HCT116 (cell line): ENCODE results near the gene CMIP. TPM values are rescaled to one million over a fixed set of nuclear protein-coding genes. Genes with fewer than 3 reads are reported as not detected.

Experiments used
- ATAC-seq: fragments of 200-7000 bp; cut with Tn5 transposase; 2 replicates; pipeline ENCODE4 v1.9.1; 2020; ENCODE audit warnings: mild to moderate bottlenecking, moderate library complexity
- BruUV-seq: library from RNA; stranded (reverse); fragments of 400-500 nt; replicated peaks from 2 replicates; lab custom pipeline; 2021; lab: Mats Ljungman, UMichigan
- CTCF ChIA-PET: fragments of 300-600 bp; sonication (Branson Sonifier 250); formaldehyde crosslinking; loops from one replicate; lab custom pipeline; 2021; ENCODE audit warnings: antibody characterized with exemption; lab: Charles Lee
- POLR2A ChIA-PET: fragments of 300-600, 350-600 bp; sonication (Branson Sonifier 250); formaldehyde crosslinking; loops from one replicate; lab custom pipeline; 2021; ENCODE audit warnings: antibody characterized with exemption; lab: Charles Lee
- RAD21 ChIA-PET, 2 experiments: fragments of 300-600 bp; sonication (Branson Sonifier 250); formaldehyde crosslinking; loops; one replicate each; lab custom pipeline; 2023; ENCODE audit warnings: low total read pairs in 2 of 2; ENCODE audit not compliant: uncharacterized antibody in 2 of 2, unreplicated experiment in 2 of 2, low non-redundant PET in 1 of 2; lab: Charles Lee
- DNase-seq: peaks from one replicate; pipeline ENCODE4 v3.0.0-alpha.2; 2010; ENCODE audit warnings: low read depth, low spot score
- H2AFZ ChIP-seq: fragments of 200-600 bp; shearing (Covaris generic), sonication (generic); 2 replicates; pipeline ENCODE4 v1.6.1; 2017; ENCODE audit warnings: low read depth, mixed run types, mixed read lengths, antibody characterized with exemption, low read length; ENCODE audit not compliant: poor library complexity, severe bottlenecking
- H3K27ac ChIP-seq: 2 replicates; pipeline ENCODE4 v1.5.1; 2012; ENCODE audit warnings: low read depth, low read length
- H3K27me3 ChIP-seq: fragments of 200-600 bp; sonication (generic); 2 replicates; pipeline ENCODE4 v1.6.1; 2016; ENCODE audit warnings: mixed run types, low read length, mixed read lengths; ENCODE audit not compliant: insufficient read depth
- H3K36me3 ChIP-seq, 2 experiments: fragments of 200-500 bp in 1 of 2; fragments of 200-600 bp in 1 of 2; sonication (Bioruptor generic) in 1 of 2; sonication (generic) in 1 of 2; 2 replicates each; pipeline versions ENCODE4 v1.5.1 to v1.6.1; 2014 to 2016; ENCODE audit warnings: low read length in 2 of 2, inconsistent platforms in 1 of 2, mixed read lengths in 1 of 2, mixed run types in 1 of 2; ENCODE audit not compliant: insufficient read depth in 2 of 2, control insufficient read depth in 1 of 2
- H3K4me1 ChIP-seq, 2 experiments: fragments of 200-600 bp in 1 of 2; sonication (generic) in 1 of 2; 2 replicates each; pipeline versions ENCODE4 v1.5.1 to v1.6.1; 2012 to 2017; ENCODE audit warnings: low read length in 2 of 2, inconsistent platforms in 1 of 2, mild to moderate bottlenecking in 1 of 2, mixed read lengths in 1 of 2, mixed run types in 1 of 2, moderate library complexity in 1 of 2; ENCODE audit not compliant: insufficient read depth in 2 of 2, control insufficient read depth in 1 of 2
- H3K4me2 ChIP-seq: fragments of 200-600 bp; sonication (generic); 2 replicates; pipeline ENCODE4 v1.6.1; 2017; ENCODE audit warnings: mixed run types, low read length, mixed read lengths
- H3K4me3 ChIP-seq, 2 experiments: fragments of 200-600 bp in 1 of 2; sonication (generic) in 1 of 2; replicated peaks in 1 of 2; 2 replicates each; pipeline ENCODE4 v1.5.1; 2011 to 2016; ENCODE audit warnings: low read length in 2 of 2, control low read depth in 1 of 2, low read depth in 1 of 2, mild to moderate bottlenecking in 1 of 2, mixed read lengths in 1 of 2, mixed run types in 1 of 2
- H3K79me2 ChIP-seq: fragments of 200-600 bp; sonication (generic); 2 replicates; pipeline ENCODE4 v1.6.1; 2017; ENCODE audit warnings: mild to moderate bottlenecking, mixed run types, low read length, moderate library complexity, mixed read lengths; ENCODE audit not compliant: insufficient read depth
- H3K9ac ChIP-seq: fragments of 200-600 bp; sonication (generic); 2 replicates; pipeline ENCODE4 v1.6.1; 2016; ENCODE audit warnings: low read length, mixed read lengths
- H3K9me2 ChIP-seq: fragments of 200-600 bp; sonication (generic), shearing (Covaris generic); 2 replicates; pipeline ENCODE4 v1.6.1; 2017; ENCODE audit warnings: mixed run types, mild to moderate bottlenecking, moderate library complexity; ENCODE audit not compliant: insufficient read depth
- H3K9me3 ChIP-seq, 2 experiments: fragments of 200-500 bp in 1 of 2; fragments of 200-600 bp in 1 of 2; sonication (Bioruptor generic) in 1 of 2; sonication (generic) in 1 of 2; 2 replicates each; pipeline ENCODE4 v1.6.1; 2014 to 2017; ENCODE audit warnings: low read length in 2 of 2, mixed read lengths in 2 of 2, inconsistent platforms in 1 of 2, low read depth in 1 of 2, mild to moderate bottlenecking in 1 of 2, mixed run types in 1 of 2, moderate library complexity in 1 of 2; ENCODE audit not compliant: control insufficient read depth in 1 of 2, insufficient read depth in 1 of 2
- H4K20me1 ChIP-seq: fragments of 200-600 bp; sonication (generic), shearing (Covaris generic); 2 replicates; pipeline ENCODE4 v1.6.1; 2017; ENCODE audit warnings: mixed run types, mild to moderate bottlenecking, moderate library complexity; ENCODE audit not compliant: insufficient read depth
- CEBPB ChIP-seq: IDR thresholded peaks from 2 replicates; pipeline ENCODE4 v1.6.1; 2012; ENCODE audit warnings: low read depth
- EGR1 ChIP-seq: IDR thresholded peaks from 2 replicates; pipeline ENCODE4 v1.6.1; 2012; ENCODE audit warnings: low read depth
- ELF1 ChIP-seq: IDR thresholded peaks from 2 replicates; pipeline ENCODE4 v1.6.1; 2012; ENCODE audit warnings: low read depth, borderline replicate concordance
- POLR2AphosphoS5 ChIP-seq: IDR thresholded peaks from 2 replicates; pipeline ENCODE4 v1.6.1; 2011; ENCODE audit warnings: mild to moderate bottlenecking, low read depth, low read length, moderate library complexity
- TCF7L2 ChIP-seq: IDR thresholded peaks from 2 replicates; pipeline ENCODE4 v1.7.0; 2011; ENCODE audit warnings: borderline replicate concordance, inconsistent platforms; ENCODE audit not compliant: insufficient read depth, insufficient read length; ENCODE audit errors: extremely low read depth
- YY1 ChIP-seq: IDR thresholded peaks from 2 replicates; pipeline ENCODE4 v1.6.1; 2011; ENCODE audit warnings: low read length, low read depth, moderate library complexity, mild to moderate bottlenecking; ENCODE audit not compliant: insufficient replicate concordance; ENCODE audit errors: extremely low read depth
- ZFX ChIP-seq: fragments of 450-650 bp; IDR thresholded peaks from 2 replicates; pipeline ENCODE4 v1.6.1; 2017
- ZNF274 ChIP-seq: fragments of 200-500 bp; sonication (Bioruptor generic); IDR thresholded peaks from 2 replicates; pipeline ENCODE4 v1.6.1; 2014; ENCODE audit warnings: mild to moderate bottlenecking, low read depth, low read length, inconsistent platforms
- intact Hi-C: fragments of 100-400 bp; cut with micrococcal nuclease; formaldehyde crosslinking; loops from 2 replicates; pipeline ENCODE4 v1.10.0; 2022
- total RNA-seq: library from RNA; stranded (reverse); gene quantifications from one replicate; pipeline ENCODE4 v1.2.1, GENCODE V29; 2021; ENCODE audit not compliant: unreplicated experiment
- TF ChIP-seq, protein P1 (sequence below), 3 experiments: fragments of 200-600 bp in 1 of 3; sonication (generic) in 1 of 3; IDR thresholded peaks in 2 of 3; conservative IDR thresholded peaks in 1 of 3; 2 replicates each; pipeline ENCODE4 v1.5.1; 2012 to 2017; ENCODE audit warnings: low read depth in 2 of 3, low read length in 2 of 3, antibody characterized with exemption in 1 of 3, borderline replicate concordance in 1 of 3, control low read depth in 1 of 3, mild to moderate bottlenecking in 1 of 3, mixed read lengths in 1 of 3, mixed run types in 1 of 3, moderate library complexity in 1 of 3; ENCODE audit not compliant: insufficient read depth in 1 of 3
- TF ChIP-seq, protein P2 (sequence below): IDR thresholded peaks from 2 replicates; pipeline ENCODE4 v1.6.1; 2012

CMIP gene
- total RNA-seq, 1 experiment from 2014 or later = 64.6 TPM

DNA sequence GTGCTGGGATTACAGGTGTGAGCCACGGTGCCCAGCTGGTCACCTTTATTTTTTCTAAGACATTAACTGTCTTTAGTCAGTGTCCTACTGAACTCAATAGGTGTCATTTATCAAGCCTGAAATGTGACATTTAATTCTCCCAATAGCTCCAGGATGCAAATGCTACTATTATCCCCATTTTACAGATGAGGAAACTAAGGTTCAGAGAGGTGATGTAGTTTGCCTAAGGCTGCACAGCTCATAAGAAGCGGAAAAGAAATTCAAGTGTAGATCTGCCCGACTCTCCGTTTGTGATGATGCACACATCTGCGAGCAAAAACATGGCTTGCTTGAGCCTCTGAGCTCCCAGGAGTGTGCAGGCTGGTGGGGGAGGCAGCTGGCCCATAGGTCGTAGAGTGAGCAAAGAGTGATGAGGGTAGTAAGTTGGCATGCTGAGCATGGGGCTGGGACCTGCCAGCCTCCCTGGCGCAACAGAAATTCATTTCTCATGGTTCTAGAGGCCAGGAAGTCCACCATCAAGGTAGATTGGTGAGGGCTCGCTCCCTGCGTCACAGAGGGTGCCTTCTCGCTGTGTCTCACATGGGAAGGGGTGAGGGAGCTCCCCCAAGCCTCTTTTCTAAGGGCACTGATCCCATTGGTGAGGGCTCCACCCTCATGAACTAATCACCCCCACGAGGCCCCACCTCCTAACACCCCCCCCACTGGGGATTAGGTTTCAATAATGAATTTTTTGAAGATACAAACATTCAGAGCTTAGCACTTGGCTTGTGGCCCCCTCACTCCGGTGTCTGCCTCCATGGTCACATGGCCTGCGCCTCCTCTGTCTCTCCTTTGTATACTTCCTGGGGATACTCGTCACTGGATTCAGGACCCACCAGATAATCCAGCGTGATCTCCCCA is 193.0 kb downstream of the CMIP start:
- Histone ChIP-seq H3K79me2 (peaks cover 64% of the 10 kb centered on the region; the same call in 1 of the 2 replicates), H3K36me3 (peaks cover 0 to 11% of the 10 kb centered on the region in 2 experiments; a peak in 1 of 4 replicates), H4K20me1 (peaks cover 5% of the 10 kb centered on the region; the same call in 1 of the 2 replicates), H3K27ac (no peak overlapping the region), H3K4me1 (peaks cover 13 to 47% of the 10 kb centered on the region in 2 experiments), H3K27me3 (no peaks in the 10 kb centered on the region), H3K9me2 (no peaks in the 10 kb centered on the region), H2AFZ (no peak overlapping the region), H3K9me3 (no peaks in the 10 kb centered on the region), H3K9ac (no peak overlapping the region), H3K4me3 (no peak overlapping the region), H3K4me2 (no peak overlapping the region)
- no peak for ATAC-seq
- TF ChIP-seq ELF1 (no peak), POLR2AphosphoS5 (no peak), YY1 (no peak)
- BruUV-seq = no TSS peak
- POLR2A ChIA-PET = interaction anchor here (1.6 kb wide), 1 partner anchor 11 kb away, joined by 5 read pairs; no protein-coding TSS in a partner anchor
- CTCF ChIA-PET = no interaction called here
- intact Hi-C loops = no loop called here
- no peak for DNase-seq
- RAD21 ChIA-PET = no interaction called here

DNA sequence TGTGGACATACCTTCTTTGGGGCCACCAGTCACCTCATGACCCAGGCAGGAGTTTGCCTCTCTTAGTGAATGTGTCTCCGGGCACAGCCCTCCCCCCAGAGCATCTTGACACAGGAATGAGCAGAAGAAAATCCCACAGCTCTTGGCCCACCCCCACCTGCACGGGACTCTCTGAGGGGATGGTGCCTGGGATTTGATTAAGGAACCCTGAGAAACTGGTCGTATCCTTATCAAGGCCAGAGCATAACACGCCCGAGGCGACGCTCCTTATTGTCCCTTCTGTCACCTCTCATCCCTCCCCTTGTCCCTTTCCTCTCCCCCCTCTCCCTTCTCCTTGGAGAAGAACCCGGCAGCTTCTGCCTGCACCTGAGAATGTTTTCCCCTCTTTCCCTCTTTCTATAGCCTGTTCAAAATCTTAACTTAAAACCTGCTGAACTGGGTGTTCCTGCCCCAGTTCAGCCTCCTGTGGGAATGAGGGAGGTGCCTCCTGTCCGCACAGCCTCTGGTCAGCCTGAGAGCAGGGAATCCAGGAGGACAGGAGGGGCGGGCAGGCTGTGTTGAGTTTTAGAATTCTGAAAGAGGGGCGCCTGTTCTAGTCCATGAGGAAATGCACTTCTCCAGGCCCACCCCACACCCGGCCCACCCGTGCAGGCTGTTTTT is 193.8 kb downstream of the CMIP start:
- Histone ChIP-seq H3K4me2 (no peak overlapping the region), H3K36me3 (peaks cover 0 to 11% of the 10 kb centered on the region in 2 experiments; a peak in 1 of 4 replicates), H3K79me2 (peaks cover 66% of the 10 kb centered on the region; the same call in 1 of the 2 replicates), H3K9me2 (no peaks in the 10 kb centered on the region), H2AFZ (no peak overlapping the region), H3K4me1 (peaks cover 4 to 38% of the 10 kb centered on the region in 2 experiments), H3K9me3 (no peaks in the 10 kb centered on the region), H3K9ac (no peak overlapping the region), H3K27ac (no peak overlapping the region), H3K27me3 (no peaks in the 10 kb centered on the region), H4K20me1 (peaks cover 5% of the 10 kb centered on the region; the same call in 1 of the 2 replicates), H3K4me3 (no peak overlapping the region)
- ChIA-PET CTCF (no interaction called here), RAD21 (no interaction called here), POLR2A (interaction anchor here (1.6 kb wide), 1 partner anchor 10 kb away, joined by 5 read pairs; no protein-coding TSS in a partner anchor)
- intact Hi-C loops = no loop called here
- DNase-seq = no peak
- no TSS peak for BruUV-seq
- ATAC-seq = no peak
- TF ChIP-seq CEBPB (no peak), ZNF274 (no peak), POLR2AphosphoS5 (no peak), ZFX (no peak), TCF7L2 (no peak), EGR1 (no peak), YY1 (no peak)
- TF ChIP-seq, protein P1, sequence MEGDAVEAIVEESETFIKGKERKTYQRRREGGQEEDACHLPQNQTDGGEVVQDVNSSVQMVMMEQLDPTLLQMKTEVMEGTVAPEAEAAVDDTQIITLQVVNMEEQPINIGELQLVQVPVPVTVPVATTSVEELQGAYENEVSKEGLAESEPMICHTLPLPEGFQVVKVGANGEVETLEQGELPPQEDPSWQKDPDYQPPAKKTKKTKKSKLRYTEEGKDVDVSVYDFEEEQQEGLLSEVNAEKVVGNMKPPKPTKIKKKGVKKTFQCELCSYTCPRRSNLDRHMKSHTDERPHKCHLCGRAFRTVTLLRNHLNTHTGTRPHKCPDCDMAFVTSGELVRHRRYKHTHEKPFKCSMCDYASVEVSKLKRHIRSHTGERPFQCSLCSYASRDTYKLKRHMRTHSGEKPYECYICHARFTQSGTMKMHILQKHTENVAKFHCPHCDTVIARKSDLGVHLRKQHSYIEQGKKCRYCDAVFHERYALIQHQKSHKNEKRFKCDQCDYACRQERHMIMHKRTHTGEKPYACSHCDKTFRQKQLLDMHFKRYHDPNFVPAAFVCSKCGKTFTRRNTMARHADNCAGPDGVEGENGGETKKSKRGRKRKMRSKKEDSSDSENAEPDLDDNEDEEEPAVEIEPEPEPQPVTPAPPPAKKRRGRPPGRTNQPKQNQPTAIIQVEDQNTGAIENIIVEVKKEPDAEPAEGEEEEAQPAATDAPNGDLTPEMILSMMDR (IDR thresholded peaks at IDR 0.05 in 2 of 3, conservative IDR thresholded peaks at IDR 0.05 in 1 of 3; ENCODE audit: borderline replicate concordance in 1 of 3, insufficient read depth in 1 of 3, low read depth in 2 of 3, low read length in 2 of 3) = no peak
- TF ChIP-seq, protein P2, sequence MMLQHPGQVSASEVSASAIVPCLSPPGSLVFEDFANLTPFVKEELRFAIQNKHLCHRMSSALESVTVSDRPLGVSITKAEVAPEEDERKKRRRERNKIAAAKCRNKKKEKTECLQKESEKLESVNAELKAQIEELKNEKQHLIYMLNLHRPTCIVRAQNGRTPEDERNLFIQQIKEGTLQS = no peak
